ENCODE data around the gene AFF3.
A peak's percentile ranks its signal among the peaks of the same experiment; 100 is the strongest.
"Not testable (repeated sequence)": the region's sequence is repeated elsewhere in the genome, so short reads cannot be mapped to it uniquely, and the experiment has no call there.

AFF3 gene

DNA sequence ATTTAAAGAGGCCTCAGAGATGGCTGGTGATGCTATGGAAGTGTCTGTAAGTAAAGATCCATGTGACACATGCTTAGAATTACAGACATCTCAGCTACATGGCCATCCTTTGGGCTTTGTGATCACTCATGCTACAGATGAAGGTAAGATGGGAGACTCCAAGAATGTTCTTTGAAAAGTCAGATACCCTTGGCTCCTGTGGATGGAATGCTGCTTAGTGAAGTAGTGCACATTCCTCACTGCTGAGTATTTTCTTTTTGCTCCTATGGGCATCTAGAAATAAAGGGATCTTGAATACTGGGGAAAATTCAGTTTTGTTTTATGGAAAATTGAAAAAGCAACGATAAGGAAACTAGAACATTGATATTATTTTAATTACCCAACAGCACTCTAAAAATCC is 597.3 kb downstream of the AFF3 start:
- DNase-seq (ENCODE audit: low read depth), result peak; percentile 28

DNA sequence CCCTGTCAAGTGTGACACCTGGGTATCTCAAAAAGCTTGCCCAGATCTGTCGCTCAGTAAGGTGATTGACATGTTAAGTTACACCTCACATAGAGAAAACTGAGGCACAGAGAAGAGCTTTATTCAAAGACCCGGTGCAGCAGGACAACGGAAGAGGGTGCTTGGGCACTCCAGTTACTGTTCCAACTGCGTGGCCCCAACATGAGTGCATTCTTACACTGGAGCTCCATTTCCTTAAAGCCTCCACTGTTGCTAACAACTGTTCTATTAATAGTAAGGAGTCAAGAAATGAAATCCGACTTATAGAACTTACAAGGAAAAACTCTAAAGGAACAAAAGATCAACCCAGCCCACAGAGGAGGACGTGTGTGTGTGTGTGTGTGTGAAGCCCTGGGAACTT is 597.8 kb downstream of the AFF3 start:
- no peak for DNase-seq (ENCODE audit: low read depth)

DNA sequence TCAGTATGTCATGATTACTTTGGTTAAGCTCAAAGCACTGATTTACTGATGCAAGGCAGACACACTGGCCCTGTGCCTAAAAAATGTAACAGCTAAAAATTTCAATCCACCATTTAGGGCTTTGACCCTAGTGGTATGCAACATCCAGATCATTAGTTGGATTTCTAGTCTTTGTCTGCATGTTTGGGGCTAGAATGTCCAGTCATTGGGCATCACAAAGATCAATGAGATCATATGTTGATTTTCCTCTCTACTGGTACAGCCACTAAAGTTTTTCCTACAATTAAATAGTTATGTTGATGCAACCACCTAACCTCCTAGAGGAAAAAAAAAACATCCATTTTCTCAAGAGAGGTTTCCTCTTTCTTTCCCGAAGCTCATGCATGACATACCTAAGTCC is 599.1 kb downstream of the AFF3 start:
- DNase-seq (ENCODE audit: low read depth), result no peak

DNA sequence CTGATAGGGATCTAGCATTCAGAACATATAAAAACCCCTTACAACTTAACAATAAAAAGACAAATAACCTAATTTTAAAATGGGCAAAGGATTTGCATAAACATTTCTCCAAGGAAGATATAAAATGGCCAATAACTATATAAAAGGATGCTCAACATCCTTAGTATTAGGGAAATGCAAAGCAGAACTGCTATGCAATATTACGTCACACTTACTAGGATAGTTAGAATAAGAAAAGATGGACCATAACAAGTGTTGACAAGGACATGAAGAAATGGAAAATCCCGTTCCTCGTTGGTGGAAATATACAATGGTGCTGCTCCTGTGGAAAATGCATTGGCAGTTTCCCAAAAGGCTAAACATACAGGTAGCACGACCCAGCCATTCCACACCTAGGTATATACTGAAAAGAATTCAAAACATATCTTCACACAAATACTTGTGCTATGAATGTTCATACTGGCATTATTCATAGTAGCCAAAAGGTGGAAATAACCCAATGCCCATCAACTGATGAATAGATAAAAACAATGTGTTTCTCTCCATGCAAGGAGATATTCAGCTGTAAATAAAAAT is 604.4 kb downstream of the AFF3 start:
- no peak for DNase-seq (ENCODE audit: low read depth)

GRCh38 chr2:99524056-99524455 is 618.3 kb downstream of the AFF3 start:
- no peak for DNase-seq (ENCODE audit: low read depth)

DNA sequence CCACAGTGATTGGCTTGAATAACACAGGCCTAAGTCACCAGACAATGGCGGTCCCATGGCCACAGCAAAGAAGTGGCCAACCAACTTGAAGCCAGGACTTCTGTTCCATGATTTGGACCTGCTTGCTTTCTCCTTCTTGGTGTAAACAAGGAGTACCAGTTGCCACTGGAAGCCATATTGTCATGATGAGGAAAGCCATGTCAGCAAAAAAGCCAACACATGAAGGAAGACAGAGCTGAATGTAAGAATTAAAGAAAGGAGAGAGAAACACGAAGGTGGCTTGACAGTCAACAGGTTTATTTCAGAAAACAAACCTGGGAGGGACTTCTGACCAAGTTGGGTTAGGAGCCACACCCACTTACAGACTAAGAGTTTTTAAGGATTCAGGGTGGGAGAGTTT is 620.2 kb downstream of the AFF3 start:
- DNase-seq (ENCODE audit: low read depth), result no peak

- no peak for DNase-seq (ENCODE audit: low read depth)
Measured at GRCh38 chr2:99520813-99521212, 621.6 kb downstream of the AFF3 start.

DNA sequence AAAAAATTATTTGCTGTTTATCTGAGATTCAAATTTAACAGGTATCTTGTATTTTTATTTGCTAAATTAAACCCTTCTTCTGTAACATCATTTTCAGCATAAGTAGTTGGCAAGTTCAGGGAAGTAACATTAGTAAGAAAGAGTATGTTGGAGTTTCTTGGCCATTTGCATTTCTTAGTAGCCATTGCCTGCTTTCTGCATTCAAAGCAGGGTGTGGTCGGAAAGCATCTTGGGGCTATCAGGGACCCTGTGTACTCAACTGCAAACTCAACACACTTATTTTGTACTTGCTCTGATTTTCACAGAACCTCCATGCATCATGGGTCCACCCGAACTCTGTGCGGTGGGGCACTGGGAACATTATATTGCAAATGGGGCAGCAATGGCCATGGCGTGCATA is 622.2 kb downstream of the AFF3 start:
- no peak for DNase-seq (ENCODE audit: low read depth)

DNA sequence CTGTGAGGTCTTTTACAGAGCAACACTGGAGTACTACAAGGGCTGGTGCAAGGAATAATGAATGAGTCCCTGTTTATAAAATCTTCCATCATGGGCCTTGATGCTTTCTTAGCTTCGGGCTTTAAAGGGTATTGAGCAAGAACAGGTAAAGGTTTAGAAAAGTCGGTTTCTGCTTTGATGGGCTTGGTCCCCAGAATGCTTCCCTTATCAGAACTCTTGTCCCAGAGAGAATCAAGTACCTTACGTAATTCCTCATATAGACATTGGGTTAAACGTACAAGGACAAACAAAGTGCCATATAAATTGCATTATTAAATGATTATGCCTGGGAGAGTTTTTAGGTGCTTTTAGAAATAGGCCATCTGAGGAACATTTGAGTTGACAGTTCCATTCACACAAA is 628.0 kb downstream of the AFF3 start:
- DNase-seq (ENCODE audit: low read depth), result no peak

- DNase-seq (ENCODE audit: low read depth), result no peak
Measured at GRCh38 chr2:99512181-99512591, 630.2 kb downstream of the AFF3 start.

DNA sequence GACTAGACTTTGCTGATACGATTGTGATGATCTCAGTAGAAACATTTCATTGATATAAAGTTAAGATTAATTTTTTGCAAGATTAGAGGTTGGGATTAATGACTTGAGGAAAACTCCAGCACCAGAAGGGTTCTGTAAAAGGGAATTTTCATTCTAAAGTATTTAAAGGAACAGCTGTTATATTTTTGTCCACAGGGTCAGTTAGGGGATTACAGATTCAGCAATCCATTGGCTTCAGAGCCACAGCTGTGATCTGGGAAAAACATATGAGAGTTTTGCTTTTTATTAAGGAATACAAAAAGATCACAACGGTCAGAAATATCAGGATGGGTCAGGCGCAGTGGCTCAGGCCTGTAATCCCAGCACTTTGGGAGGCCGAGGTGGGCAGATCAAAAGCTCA is 633.0 kb downstream of the AFF3 start:
- DNase-seq (ENCODE audit: low read depth), result no peak

DNA sequence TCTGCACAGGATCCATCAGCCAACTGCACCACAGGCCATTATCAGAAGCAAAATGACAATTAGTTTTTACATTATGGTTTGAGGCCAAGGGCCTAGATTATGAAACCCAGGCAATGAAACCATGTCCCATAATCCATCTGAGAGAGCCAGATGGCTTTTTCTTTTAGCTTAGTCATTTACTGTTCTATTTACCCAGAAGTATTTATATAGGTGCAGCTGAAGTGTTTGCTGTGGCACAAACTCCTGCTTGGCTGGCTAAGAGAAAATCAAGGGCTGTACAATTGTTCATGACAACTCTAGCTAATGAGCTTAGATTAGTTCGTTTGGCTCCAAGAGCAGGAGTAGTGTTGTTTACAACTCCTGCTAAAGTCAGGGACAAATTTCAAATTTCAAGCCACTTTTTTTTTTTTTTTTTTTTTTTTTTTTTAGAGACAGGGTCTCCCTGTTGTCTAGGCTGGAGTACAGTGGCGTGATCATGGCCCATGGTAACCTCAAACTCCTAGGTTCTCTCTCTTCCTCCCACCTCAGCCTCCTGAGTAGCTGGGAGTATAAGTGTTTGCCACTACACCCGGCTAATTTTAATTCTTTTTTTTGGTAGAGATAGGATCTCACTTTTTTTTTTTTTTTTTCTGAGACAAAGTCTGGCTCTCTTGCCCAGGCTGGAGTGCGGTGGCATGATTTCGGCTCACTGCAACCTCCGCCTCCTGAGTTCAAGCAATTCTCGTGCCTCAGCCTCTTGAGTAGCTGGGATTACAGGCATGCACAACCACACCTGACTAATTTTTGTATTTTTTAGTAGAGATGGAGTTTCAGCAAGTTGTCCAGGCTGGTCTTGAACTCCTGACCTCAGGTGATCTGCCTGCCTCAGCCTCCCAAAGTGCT is 634.2 kb downstream of the AFF3 start:
- no peak for DNase-seq (ENCODE audit: low read depth)

GRCh38 chr2:99504844-99505584 is 637.4 kb downstream of the AFF3 start:
- no peak for DNase-seq (ENCODE audit: low read depth)

DNA sequence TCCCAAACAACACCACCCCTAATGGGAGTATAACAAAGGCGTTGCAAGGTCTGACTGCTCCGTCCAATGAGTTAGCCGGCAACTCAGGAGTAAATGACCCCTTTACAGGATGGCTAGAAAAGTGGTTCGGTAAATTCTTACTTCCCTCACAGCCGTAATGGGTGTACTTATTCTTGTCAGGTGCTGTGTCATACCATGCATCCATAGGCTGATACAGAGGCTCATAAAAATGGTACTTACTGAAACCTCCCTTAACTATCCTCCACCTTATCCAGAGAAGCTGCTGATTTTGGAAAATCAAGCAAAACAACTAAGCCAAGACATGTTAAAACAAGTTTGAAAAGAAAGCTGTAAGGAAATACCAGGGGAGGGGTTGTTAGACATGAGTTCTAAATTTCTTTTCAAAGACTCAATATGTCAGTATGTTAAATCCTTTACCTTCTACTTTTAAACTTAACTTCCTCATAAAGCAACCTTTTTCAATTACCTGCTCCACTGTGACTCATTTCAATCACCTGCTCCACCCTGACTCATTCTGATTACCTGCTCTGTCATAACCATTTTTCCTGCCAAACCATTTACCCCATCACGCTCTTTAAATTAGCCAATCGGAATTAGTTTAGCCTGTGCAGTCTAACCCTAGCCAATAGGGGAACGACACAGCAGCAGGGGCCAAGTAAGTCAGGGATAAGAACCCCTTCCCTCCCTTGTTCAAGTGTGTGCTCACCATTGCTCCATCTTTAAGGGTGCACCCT is 638.6 kb downstream of the AFF3 start:
- not testable (repeated sequence) for DNase-seq (ENCODE audit: low read depth)

- DNase-seq (ENCODE audit: low read depth), result no peak
Measured at GRCh38 chr2:99496021-99496420, 646.4 kb downstream of the AFF3 start.
